Karpas-422 (cell line): ENCODE data around the gene FGFR3. TPM values are rescaled to one million over a fixed set of nuclear protein-coding genes. Genes with fewer than 3 reads are reported as not detected.

Source experiments
- DNase-seq: peaks from one replicate; pipeline ENCODE4 v3.0.0-alpha.2; 2015
- H2AFZ ChIP-seq: fragments of 200-600 bp; sonication (generic); 2 replicates; pipeline ENCODE4 v1.6.1; 2014; ENCODE audit warnings: antibody characterized with exemption, low read length, mixed read lengths
- H3K27ac ChIP-seq: fragments of 200-600 bp; sonication (generic); 2 replicates; pipeline ENCODE4 v1.5.1; 2014; ENCODE audit warnings: mild to moderate bottlenecking, low read length, moderate library complexity
- H3K27me3 ChIP-seq: fragments of 200-600 bp; sonication (generic); 2 replicates; pipeline ENCODE4 v1.6.1; 2014; ENCODE audit warnings: low read length, mixed read lengths
- H3K36me3 ChIP-seq: fragments of 200-600 bp; sonication (generic); 2 replicates; pipeline ENCODE4 v1.6.1; 2014; ENCODE audit warnings: low read length, mixed read lengths; ENCODE audit not compliant: insufficient read depth
- H3K4me1 ChIP-seq: fragments of 200-600 bp; sonication (generic); 2 replicates; pipeline ENCODE4 v1.6.1; 2014; ENCODE audit warnings: mild to moderate bottlenecking, low read length, mixed read lengths
- H3K4me2 ChIP-seq: fragments of 200-600 bp; sonication (generic); 2 replicates; pipeline ENCODE4 v1.6.1; 2014; ENCODE audit warnings: low read length, low read depth, mild to moderate bottlenecking; ENCODE audit not compliant: poor library complexity, severe bottlenecking
- H3K4me3 ChIP-seq: fragments of 200-600 bp; sonication (generic); 2 replicates; pipeline ENCODE4 v1.5.1; 2014; ENCODE audit warnings: mild to moderate bottlenecking, antibody characterized with exemption, low read length, mixed read lengths
- H3K79me2 ChIP-seq: fragments of 200-600 bp; sonication (generic); 2 replicates; pipeline ENCODE4 v1.6.1; 2014; ENCODE audit warnings: mild to moderate bottlenecking, low read length, mixed read lengths
- H3K9ac ChIP-seq: fragments of 200-600 bp; sonication (generic); 2 replicates; pipeline ENCODE4 v1.6.0; 2014; ENCODE audit warnings: low read length
- H3K9me2 ChIP-seq: fragments of 200-600 bp; sonication (generic), shearing (Covaris generic); replicated peaks from 2 replicates; pipeline ENCODE4 v1.6.0; 2014; ENCODE audit warnings: mild to moderate bottlenecking, low read length, moderate library complexity; ENCODE audit not compliant: insufficient read depth
- H3K9me3 ChIP-seq: fragments of 300-700, 200-600 bp; sonication (generic); 2 replicates; pipeline ENCODE4 v1.6.1; 2014; ENCODE audit warnings: low read length, mixed read lengths
- H4K20me1 ChIP-seq: fragments of 200-600 bp; sonication (generic); 2 replicates; pipeline ENCODE4 v1.6.1; 2014; ENCODE audit warnings: mild to moderate bottlenecking, antibody characterized with exemption, low read length, low read depth; ENCODE audit not compliant: insufficient read depth
- total RNA-seq: library from RNA; depleted of rRNA; stranded (reverse); fragments of >200 nt; shearing (Covaris generic); gene quantifications from 2 replicates; pipeline ENCODE4 v1.2.3, GENCODE V29; 2014; ENCODE audit warnings: low replicate concordance

The FGFR3 gene
- total RNA-seq, 1 experiment from 2014 or later, result not detected

DNA sequence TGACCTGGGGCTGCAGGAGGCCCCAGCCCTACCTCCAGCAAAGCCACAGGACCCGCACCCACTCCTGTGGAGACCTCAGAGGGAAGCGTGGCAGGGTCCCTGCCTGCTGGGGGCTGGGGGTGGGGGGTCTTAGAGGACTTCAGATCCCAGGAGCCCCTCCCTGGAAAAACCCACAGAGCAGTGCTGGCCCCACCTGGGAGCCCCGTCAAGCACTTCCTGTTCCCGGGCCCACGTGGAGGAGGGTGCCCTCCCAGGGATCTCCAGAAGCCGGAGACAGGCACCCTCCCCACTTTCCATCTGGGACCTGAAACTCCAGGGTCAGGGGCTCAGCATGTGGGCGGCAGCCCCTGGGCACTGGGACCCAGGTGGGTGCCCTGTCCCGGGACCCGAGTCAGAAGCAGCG is 39.8 kb upstream of the FGFR3 start:
- Histone ChIP-seq H4K20me1 (no peaks in the 10 kb centered on the region), H2AFZ (no peak overlapping the region), H3K27ac (no peak overlapping the region), H3K36me3 (no peaks in the 10 kb centered on the region), H3K9me3 (no peaks in the 10 kb centered on the region), H3K27me3 (no peaks in the 10 kb centered on the region), H3K9ac (no peak overlapping the region), H3K4me2 (no peak overlapping the region), H3K9me2 (no peaks in the 10 kb centered on the region), H3K4me1 (peaks cover 14% of the 10 kb centered on the region), H3K79me2 (no peaks in the 10 kb centered on the region), H3K4me3 (no peak overlapping the region)
- DNase-seq, result no peak

DNA sequence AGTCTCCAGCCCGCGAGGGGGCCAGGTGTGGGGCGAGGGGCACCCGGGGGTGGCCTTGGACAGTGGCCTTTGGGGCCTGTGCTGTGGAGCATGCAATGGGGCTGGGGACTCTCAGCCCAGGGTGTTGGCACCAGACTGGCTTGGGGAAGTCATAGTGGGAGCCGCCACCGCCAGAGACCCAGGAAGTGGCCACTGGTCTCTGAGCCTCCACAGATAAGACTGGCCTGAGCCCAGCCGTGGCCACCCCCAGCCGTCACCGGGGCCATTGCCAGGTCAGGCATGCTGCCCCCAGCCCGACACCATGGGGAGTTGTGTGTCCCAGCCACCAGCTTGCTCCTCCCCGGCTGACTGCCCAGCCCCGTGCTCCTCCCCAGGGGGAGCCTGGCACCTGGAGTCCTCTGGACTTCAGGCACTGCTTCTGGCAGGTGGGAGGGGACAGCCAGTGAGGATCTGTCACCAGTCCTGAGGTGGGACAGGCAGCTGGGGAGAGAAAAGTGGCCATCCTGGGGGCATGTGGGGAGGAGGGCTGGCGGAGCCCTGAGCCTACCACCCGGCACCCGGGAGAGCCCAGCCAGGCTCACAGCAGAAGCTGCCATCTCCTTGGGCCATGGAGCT is 39.3 kb upstream of the FGFR3 start:
- no peaks in the 10 kb centered on the region for H3K27me3 ChIP-seq
- H4K20me1 ChIP-seq, result no peaks in the 10 kb centered on the region
- no peak overlapping the region for H3K9ac ChIP-seq
- peaks cover 14% of the 10 kb centered on the region for H3K4me1 ChIP-seq
- H3K9me2 ChIP-seq, result no peaks in the 10 kb centered on the region
- no peak overlapping the region for H3K27ac ChIP-seq
- no peaks in the 10 kb centered on the region for H3K36me3 ChIP-seq
- DNase-seq, result no peak
- H2AFZ ChIP-seq, result no peak overlapping the region
- H3K79me2 ChIP-seq, result no peaks in the 10 kb centered on the region
- H3K4me2 ChIP-seq, result no peak overlapping the region
- no peaks in the 10 kb centered on the region for H3K9me3 ChIP-seq
- no peak overlapping the region for H3K4me3 ChIP-seq

GRCh38 chr4:1754336-1754735 is 38.8 kb upstream of the FGFR3 start:
- Histone ChIP-seq H4K20me1 (no peaks in the 10 kb centered on the region), H3K4me2 (no peak overlapping the region), H3K27ac (no peak overlapping the region), H3K9ac (no peak overlapping the region), H3K27me3 (no peaks in the 10 kb centered on the region), H3K4me1 (peaks cover 14% of the 10 kb centered on the region), H3K79me2 (no peaks in the 10 kb centered on the region), H3K9me2 (no peaks in the 10 kb centered on the region), H3K9me3 (no peaks in the 10 kb centered on the region), H3K4me3 (no peak overlapping the region), H2AFZ (no peak overlapping the region), H3K36me3 (no peaks in the 10 kb centered on the region)
- DNase-seq, result no peak

GRCh38 chr4:1755297-1755696 is 37.8 kb upstream of the FGFR3 start:
- H3K4me2 ChIP-seq, result no peak overlapping the region
- no peak for DNase-seq
- H3K27me3 ChIP-seq, result no peaks in the 10 kb centered on the region
- H3K27ac ChIP-seq, result no peak overlapping the region
- no peak overlapping the region for H3K4me3 ChIP-seq
- H3K4me1 ChIP-seq, result peaks cover 14% of the 10 kb centered on the region
- H3K9ac ChIP-seq, result no peak overlapping the region
- no peaks in the 10 kb centered on the region for H3K79me2 ChIP-seq
- H3K9me3 ChIP-seq, result no peaks in the 10 kb centered on the region
- no peaks in the 10 kb centered on the region for H3K36me3 ChIP-seq
- H4K20me1 ChIP-seq, result no peaks in the 10 kb centered on the region
- no peaks in the 10 kb centered on the region for H3K9me2 ChIP-seq
- H2AFZ ChIP-seq, result no peak overlapping the region

DNA sequence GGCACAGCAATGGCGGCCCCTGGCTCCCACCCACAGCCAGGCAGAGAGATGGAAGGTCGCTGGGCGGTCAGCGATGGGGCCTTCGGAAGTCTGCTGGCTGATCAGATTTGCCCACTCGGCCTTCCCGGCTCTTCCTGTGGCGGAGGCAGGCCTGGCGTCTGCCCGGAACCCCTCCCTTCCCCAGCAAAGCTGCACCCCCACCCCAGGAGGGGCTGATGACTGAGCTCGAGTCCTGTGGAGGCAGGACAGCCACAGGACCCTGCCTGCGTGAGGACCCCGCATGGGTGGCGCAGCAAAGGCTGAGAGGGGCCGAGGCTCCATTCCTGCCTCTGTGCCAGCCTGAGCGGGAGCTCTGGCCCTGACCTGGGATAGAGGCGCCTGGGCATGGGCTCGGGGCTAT is 37.0 kb upstream of the FGFR3 start:
- no peak overlapping the region for H3K4me3 ChIP-seq
- no peaks in the 10 kb centered on the region for H3K36me3 ChIP-seq
- H3K9ac ChIP-seq, result no peak overlapping the region
- no peak overlapping the region for H3K27ac ChIP-seq
- DNase-seq, result no peak
- no peaks in the 10 kb centered on the region for H4K20me1 ChIP-seq
- no peaks in the 10 kb centered on the region for H3K27me3 ChIP-seq
- no peaks in the 10 kb centered on the region for H3K9me3 ChIP-seq
- H3K4me1 ChIP-seq, result peaks cover 14% of the 10 kb centered on the region
- no peaks in the 10 kb centered on the region for H3K79me2 ChIP-seq
- H3K9me2 ChIP-seq, result no peaks in the 10 kb centered on the region
- H2AFZ ChIP-seq, result no peak overlapping the region
- no peak overlapping the region for H3K4me2 ChIP-seq

GRCh38 chr4:1756893-1757779 is 36.0 kb upstream of the FGFR3 start:
- Histone ChIP-seq H3K9ac (no peak overlapping the region), H2AFZ (no peak overlapping the region), H3K4me2 (no peak overlapping the region), H3K4me3 (no peak overlapping the region), H3K4me1 (peaks cover 13% of the 10 kb centered on the region), H3K27me3 (no peaks in the 10 kb centered on the region), H3K36me3 (no peaks in the 10 kb centered on the region), H4K20me1 (no peaks in the 10 kb centered on the region), H3K9me3 (no peaks in the 10 kb centered on the region), H3K27ac (no peak overlapping the region), H3K9me2 (no peaks in the 10 kb centered on the region), H3K79me2 (no peaks in the 10 kb centered on the region)
- no peak for DNase-seq

DNA sequence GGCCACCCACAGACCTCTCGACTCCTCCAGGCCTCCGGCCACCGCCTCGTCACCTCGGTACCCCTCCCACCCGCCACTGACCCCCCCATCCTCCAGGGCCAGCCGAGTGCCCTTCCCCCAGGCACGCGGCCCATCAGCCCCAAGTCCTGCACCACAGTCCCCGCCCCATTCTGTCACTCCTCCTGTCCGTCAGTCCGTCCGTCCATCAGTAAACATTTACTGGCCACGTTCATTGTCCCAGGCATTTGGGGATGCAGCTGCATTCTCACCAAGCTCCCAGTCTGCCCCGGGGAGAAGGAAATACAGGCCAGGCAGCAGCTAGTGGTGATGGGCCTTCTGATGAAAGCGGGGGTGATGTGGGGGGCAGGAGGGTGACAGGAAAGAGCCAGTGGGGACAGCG is 35.3 kb upstream of the FGFR3 start:
- no peaks in the 10 kb centered on the region for H3K9me2 ChIP-seq
- DNase-seq, result no peak
- H2AFZ ChIP-seq, result no peak overlapping the region
- H4K20me1 ChIP-seq, result no peaks in the 10 kb centered on the region
- no peaks in the 10 kb centered on the region for H3K79me2 ChIP-seq
- H3K27me3 ChIP-seq, result no peaks in the 10 kb centered on the region
- H3K27ac ChIP-seq, result no peak overlapping the region
- H3K9me3 ChIP-seq, result no peaks in the 10 kb centered on the region
- H3K36me3 ChIP-seq, result no peaks in the 10 kb centered on the region
- peaks cover 6% of the 10 kb centered on the region for H3K4me1 ChIP-seq
- no peak overlapping the region for H3K9ac ChIP-seq
- H3K4me3 ChIP-seq, result no peak overlapping the region
- H3K4me2 ChIP-seq, result no peak overlapping the region

DNA sequence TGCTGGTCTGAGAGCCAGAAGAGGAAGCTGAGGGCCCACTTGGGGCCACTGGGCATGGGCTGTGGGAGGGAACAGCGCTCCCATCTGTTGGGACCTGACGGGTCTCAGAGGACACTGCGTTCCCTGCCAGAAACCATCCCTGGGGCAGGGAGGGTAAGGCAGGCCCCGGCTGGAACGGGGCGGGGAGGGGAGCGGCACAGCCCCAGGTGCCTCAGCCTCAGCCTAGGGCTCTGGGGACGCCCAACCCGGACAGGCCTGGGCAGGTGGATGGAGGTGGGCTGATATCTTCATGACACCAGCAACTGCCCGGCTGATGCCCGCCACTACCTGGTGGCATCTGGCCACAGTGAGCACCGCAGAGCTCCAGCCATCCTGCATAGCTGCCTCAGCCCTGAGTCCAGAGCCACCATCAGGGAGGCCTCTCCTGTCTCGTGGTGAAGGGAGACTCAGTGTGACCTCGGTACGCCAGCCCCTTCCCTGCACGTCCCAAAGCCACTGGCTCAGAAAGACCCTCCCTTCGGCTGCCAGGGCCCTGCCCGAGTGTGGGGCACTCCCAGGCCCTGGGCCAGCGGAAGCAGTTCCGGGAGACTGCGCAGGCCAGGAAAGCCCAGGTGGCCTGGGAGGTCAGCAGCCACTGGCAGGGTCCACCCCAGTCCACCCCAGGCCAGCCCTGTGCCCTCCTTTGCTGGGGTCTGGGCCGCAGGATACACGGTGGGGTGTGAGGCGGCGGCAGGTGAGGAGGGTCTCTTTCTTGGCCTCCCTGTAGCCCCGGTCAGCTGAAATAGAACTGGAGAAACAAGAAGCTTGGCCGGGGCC is 34.6 kb upstream of the FGFR3 start:
- H2AFZ ChIP-seq, result no peak overlapping the region
- H3K36me3 ChIP-seq, result no peaks in the 10 kb centered on the region
- DNase-seq, result no peak
- no peaks in the 10 kb centered on the region for H3K9me3 ChIP-seq
- no peak overlapping the region for H3K9ac ChIP-seq
- H3K4me3 ChIP-seq, result no peak overlapping the region
- H3K27ac ChIP-seq, result no peak overlapping the region
- no peak overlapping the region for H3K4me2 ChIP-seq
- no peaks in the 10 kb centered on the region for H3K79me2 ChIP-seq
- peaks cover 5% of the 10 kb centered on the region; the same call in 1 of the 2 replicates for H3K4me1 ChIP-seq
- H4K20me1 ChIP-seq, result no peaks in the 10 kb centered on the region
- no peaks in the 10 kb centered on the region for H3K9me2 ChIP-seq
- no peaks in the 10 kb centered on the region for H3K27me3 ChIP-seq
